HepG2 (cell line): ENCODE measurements around the gene WNT9A. TPM values are rescaled to one million over a fixed set of nuclear protein-coding genes. Genes with fewer than 3 reads are reported as not detected.

Source experiments
- ATAC-seq: fragments of 200-7000 bp; cut with Tn5 transposase; 3 replicates; pipeline ENCODE4 v1.9.1; 2020; ENCODE audit warnings: mild to moderate bottlenecking, moderate library complexity
- BruUV-seq: library from RNA; stranded (reverse); fragments of 400-500 nt; replicated peaks from 2 replicates; lab custom pipeline; 2021; lab: Mats Ljungman, UMichigan
- CTCF ChIA-PET: fragments of 300-600 bp; formaldehyde crosslinking; extraction: SDS; loops from one replicate; lab custom pipeline; 2021; ENCODE audit warnings: low total read pairs, inconsistent platforms, low intra/inter-chr PET ratio; lab: Yijun Ruan, JAX
- POLR2A ChIA-PET: fragments of 350-600 bp; sonication (Branson Sonifier 250); formaldehyde crosslinking; loops from one replicate; lab custom pipeline; 2020; ENCODE audit warnings: antibody characterized with exemption, inconsistent platforms; lab: Yijun Ruan, JAX
- DNase-seq: peaks from one replicate; pipeline ENCODE4 v3.0.0-alpha.2; 2015; ENCODE audit warnings: low spot score
- FAIRE-seq: peaks from 3 replicates; lab custom pipeline; 2011; peaks lifted over from hg19 to GRCh38; lab: Jason Lieb, UNC
- H2AFZ ChIP-seq: one replicate; pipeline ENCODE4 v1.6.1; 2011; ENCODE audit warnings: low read length, inconsistent platforms
- H3K27ac ChIP-seq: fragments of 300-600 bp; 3 replicates; pipeline ENCODE4 v1.8.0; 2011; ENCODE audit warnings: mixed run types, mild to moderate bottlenecking, mixed read lengths, low read length, inconsistent platforms; ENCODE audit not compliant: insufficient read depth; ENCODE audit errors: extremely low read length
- H3K27me3 ChIP-seq, 2 experiments: fragments of 200-600 bp in 1 of 2; 2 replicates in 1 of 2; 3 replicates in 1 of 2; pipeline versions ENCODE4 v1.6.0 to v1.8.0; 2011; ENCODE audit warnings: low read length in 2 of 2, mild to moderate bottlenecking in 2 of 2, moderate library complexity in 2 of 2, inconsistent platforms in 1 of 2; ENCODE audit not compliant: insufficient read depth in 2 of 2, control insufficient read depth in 1 of 2
- H3K36me3 ChIP-seq, 2 experiments: fragments of 200-600 bp in 1 of 2; replicated peaks in 1 of 2; 2 replicates in 1 of 2; 3 replicates in 1 of 2; pipeline versions ENCODE4 v1.5.1 to v1.8.0; 2011; ENCODE audit warnings: low read length in 2 of 2, inconsistent platforms in 1 of 2; ENCODE audit not compliant: insufficient read depth in 2 of 2, control insufficient read depth in 1 of 2
- H3K4me1 ChIP-seq: 2 replicates; pipeline ENCODE4 v1.5.1; 2012; ENCODE audit warnings: low read length, inconsistent platforms; ENCODE audit not compliant: insufficient read depth
- H3K4me2 ChIP-seq: 2 replicates; pipeline ENCODE4 v1.6.0; 2011; ENCODE audit warnings: low read depth, low read length, inconsistent platforms
- H3K4me3 ChIP-seq, 3 experiments: fragments of 200-600 bp in 1 of 3; sonication (generic), shearing (Covaris generic) in 1 of 3; replicated peaks in 1 of 3; 2 replicates each; pipeline ENCODE4 v1.5.1; 2011 to 2016; ENCODE audit warnings: low read length in 3 of 3, inconsistent platforms in 2 of 3, low read depth in 2 of 3, mild to moderate bottlenecking in 2 of 3, control low read depth in 1 of 3, mixed read lengths in 1 of 3; ENCODE audit not compliant: insufficient read depth in 1 of 3
- H3K79me2 ChIP-seq: one replicate; pipeline ENCODE4 v1.6.1; 2011; ENCODE audit warnings: low read length, inconsistent platforms; ENCODE audit not compliant: insufficient read depth
- H3K9ac ChIP-seq: 2 replicates; pipeline ENCODE4 v1.6.0; 2011; ENCODE audit warnings: mild to moderate bottlenecking, low read depth, low read length, inconsistent platforms; ENCODE audit not compliant: insufficient read depth
- H3K9me3 ChIP-seq: 2 replicates; pipeline ENCODE4 v1.5.1; 2012; ENCODE audit warnings: mild to moderate bottlenecking, low read length
- H4K20me1 ChIP-seq: 2 replicates; pipeline ENCODE4 v1.6.0; 2011; ENCODE audit warnings: inconsistent platforms, mild to moderate bottlenecking, low read length, moderate library complexity; ENCODE audit not compliant: insufficient read depth
- EEA1 ChIP-seq: sonication (generic); formaldehyde crosslinking; IDR thresholded peaks from 2 replicates; pipeline ENCODE4 v1.5.1; 2020; ENCODE audit warnings: mild to moderate bottlenecking, missing genetic modification reagents, borderline replicate concordance
- EHMT2 ChIP-seq: fragments of 200-600 bp; sonication (generic); IDR thresholded peaks from 2 replicates; pipeline ENCODE4 v1.7.0; 2017; ENCODE audit warnings: antibody characterized with exemption, low read depth, low read length, borderline replicate concordance
- NR2C2 ChIP-seq: sonication (generic); formaldehyde crosslinking; IDR thresholded peaks from 2 replicates; pipeline ENCODE4 v1.4.0; 2020; ENCODE audit warnings: missing genetic modification reagents, mild to moderate bottlenecking, moderate library complexity, borderline replicate concordance
- PHF5A ChIP-seq: IDR thresholded peaks from one replicate; pipeline ENCODE4 v1.6.1; 2018; ENCODE audit warnings: low read depth, missing genetic modification reagents; ENCODE audit not compliant: unreplicated experiment
- PITX1 ChIP-seq: sonication (generic); formaldehyde crosslinking; IDR thresholded peaks from 2 replicates; pipeline ENCODE4 v1.5.1; 2020; ENCODE audit warnings: mild to moderate bottlenecking, missing genetic modification reagents
- SOX5 ChIP-seq: IDR thresholded peaks from 2 replicates; pipeline ENCODE4 v1.6.1; 2016; ENCODE audit warnings: borderline replicate concordance
- ZNF225 ChIP-seq: sonication (generic); formaldehyde crosslinking; IDR thresholded peaks from 2 replicates; pipeline ENCODE4 v1.4.0; 2020; ENCODE audit warnings: mild to moderate bottlenecking, missing genetic modification reagents
- ZNF282 ChIP-seq: fragments of 450-650 bp; IDR thresholded peaks from 2 replicates; pipeline ENCODE4 v1.6.1; 2018; ENCODE audit not compliant: partially characterized antibody
- ZNF572 ChIP-seq: sonication (generic); formaldehyde crosslinking; IDR thresholded peaks from 2 replicates; pipeline ENCODE4 v1.5.1; 2020; ENCODE audit warnings: mild to moderate bottlenecking, missing genetic modification reagents
- ZNF709 ChIP-seq: sonication (generic); formaldehyde crosslinking; IDR thresholded peaks from 2 replicates; pipeline ENCODE4 v1.5.0; 2020; ENCODE audit warnings: mild to moderate bottlenecking, missing genetic modification reagents
- WGBS: methylation state at CpG from one replicate; pipeline ENCODE4 v1.1.6; 2017; ENCODE audit warnings: low lambda C conversion rate; 5-methylcytosine and 5-hydroxymethylcytosine counted together
- in situ Hi-C: cut with HindIII; loops from 2 replicates; pipeline ENCODE4 v1.10.0; 2017; ENCODE audit warnings: low pct_unique_long_range_greater_than_20kb; ENCODE audit not compliant: extremely low pct_ligation_motif_present
- intact Hi-C: fragments of 100-400 bp; cut with micrococcal nuclease; formaldehyde crosslinking; loops from one replicate; pipeline ENCODE4 v1.10.0; 2022; ENCODE audit not compliant: unreplicated experiment
- polyA plus RNA-seq, 8 experiments: library from polyadenylated mRNA; depleted of rRNA in 3 of 8; stranded (reverse) in 7 of 8; unstranded in 1 of 8; fragments of >200 nt; fragmentation: Illumina TruSeq in 4 of 8; extraction: Trizol in 4 of 8; gene quantifications; 2 replicates each; pipeline versions ENCODE4 v1.2.1 to v1.2.3, GENCODE V29; 2011 to 2016; ENCODE audit warnings: low read depth in 4 of 8, missing spikeins in 1 of 8, mixed read lengths in 1 of 8; ENCODE audit not compliant: insufficient read depth in 1 of 8
- total RNA-seq, 5 experiments: library from RNA; depleted of rRNA; stranded (reverse); fragments of >200 nt; fragmentation: Illumina TruSeq; extraction: Trizol; gene quantifications; 2 replicates each; pipeline ENCODE4 v1.2.3, GENCODE V29; 2016; ENCODE audit warnings: low read depth in 1 of 5
- TF ChIP-seq, protein P1 (sequence below): sonication (generic); formaldehyde crosslinking; IDR thresholded peaks from 2 replicates; pipeline ENCODE4 v1.5.1; 2020; ENCODE audit warnings: mild to moderate bottlenecking, moderate library complexity, missing genetic modification reagents
- TF ChIP-seq, protein P2 (sequence below): IDR thresholded peaks from 2 replicates; pipeline ENCODE4 v1.4.0; 2020; ENCODE audit warnings: mild to moderate bottlenecking, missing genetic modification reagents
- TF ChIP-seq, protein P3 (sequence below): sonication (generic); formaldehyde crosslinking; IDR thresholded peaks from 2 replicates; pipeline ENCODE4 v1.4.0; 2020; ENCODE audit warnings: missing genetic modification reagents
- TF ChIP-seq, protein P4 (sequence below): sonication (generic); formaldehyde crosslinking; IDR thresholded peaks from 2 replicates; pipeline ENCODE4 v1.4.0; 2020; ENCODE audit warnings: missing genetic modification reagents, mild to moderate bottlenecking, borderline replicate concordance

WNT9A gene
- total and polyA plus RNA-seq, 2 of the 13 experiments (the other 11 are each of a cell fraction or from before 2014, with no cell fraction given): 0.04 TPM; not detected in 1

DNA sequence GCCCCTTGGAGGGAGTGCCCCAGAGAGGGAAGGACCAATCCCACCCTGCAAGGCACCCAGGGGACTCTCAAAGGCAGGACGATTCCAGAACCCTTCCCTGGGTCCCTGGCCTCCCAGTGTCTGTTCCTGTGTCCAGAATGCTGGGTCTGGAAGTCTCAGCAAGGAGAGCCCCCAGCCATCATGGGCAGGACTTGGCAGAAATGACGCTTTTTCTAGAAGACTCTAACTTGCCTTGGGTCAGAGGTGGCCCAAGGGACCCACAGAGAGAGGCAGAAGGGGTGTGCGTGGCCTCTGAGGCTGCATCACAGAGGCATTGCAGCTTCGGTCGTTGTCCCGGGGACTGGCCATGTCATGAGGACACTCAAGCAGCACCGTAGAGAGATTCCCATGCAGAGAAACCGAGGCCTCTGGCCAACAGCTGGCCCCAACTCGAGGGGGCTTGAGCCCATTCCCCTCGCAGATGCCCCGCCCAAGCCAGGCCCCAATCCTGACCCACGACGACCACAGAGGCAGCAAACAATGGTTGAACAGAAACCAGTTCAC, 57.8 kb downstream of the WNT9A start:
- ATAC-seq (no peak), DNase-seq (no peak)
- POLR2A ChIA-PET: no interaction called here
- no peaks in the 10 kb centered on the region for H4K20me1 ChIP-seq
- TF ChIP-seq, protein P1, sequence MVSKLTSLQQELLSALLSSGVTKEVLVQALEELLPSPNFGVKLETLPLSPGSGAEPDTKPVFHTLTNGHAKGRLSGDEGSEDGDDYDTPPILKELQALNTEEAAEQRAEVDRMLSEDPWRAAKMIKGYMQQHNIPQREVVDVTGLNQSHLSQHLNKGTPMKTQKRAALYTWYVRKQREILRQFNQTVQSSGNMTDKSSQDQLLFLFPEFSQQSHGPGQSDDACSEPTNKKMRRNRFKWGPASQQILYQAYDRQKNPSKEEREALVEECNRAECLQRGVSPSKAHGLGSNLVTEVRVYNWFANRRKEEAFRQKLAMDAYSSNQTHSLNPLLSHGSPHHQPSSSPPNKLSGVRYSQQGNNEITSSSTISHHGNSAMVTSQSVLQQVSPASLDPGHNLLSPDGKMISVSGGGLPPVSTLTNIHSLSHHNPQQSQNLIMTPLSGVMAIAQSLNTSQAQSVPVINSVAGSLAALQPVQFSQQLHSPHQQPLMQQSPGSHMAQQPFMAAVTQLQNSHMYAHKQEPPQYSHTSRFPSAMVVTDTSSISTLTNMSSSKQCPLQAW (CRISPR knock-in tag): no peak
- TF ChIP-seq NR2C2: no peak
- TF ChIP-seq PITX1 (CRISPR knock-in tag): no peak
- no peak for TF ChIP-seq EHMT2
- no peak for TF ChIP-seq ZNF709 (CRISPR knock-in tag)
- TF ChIP-seq, protein P2, sequence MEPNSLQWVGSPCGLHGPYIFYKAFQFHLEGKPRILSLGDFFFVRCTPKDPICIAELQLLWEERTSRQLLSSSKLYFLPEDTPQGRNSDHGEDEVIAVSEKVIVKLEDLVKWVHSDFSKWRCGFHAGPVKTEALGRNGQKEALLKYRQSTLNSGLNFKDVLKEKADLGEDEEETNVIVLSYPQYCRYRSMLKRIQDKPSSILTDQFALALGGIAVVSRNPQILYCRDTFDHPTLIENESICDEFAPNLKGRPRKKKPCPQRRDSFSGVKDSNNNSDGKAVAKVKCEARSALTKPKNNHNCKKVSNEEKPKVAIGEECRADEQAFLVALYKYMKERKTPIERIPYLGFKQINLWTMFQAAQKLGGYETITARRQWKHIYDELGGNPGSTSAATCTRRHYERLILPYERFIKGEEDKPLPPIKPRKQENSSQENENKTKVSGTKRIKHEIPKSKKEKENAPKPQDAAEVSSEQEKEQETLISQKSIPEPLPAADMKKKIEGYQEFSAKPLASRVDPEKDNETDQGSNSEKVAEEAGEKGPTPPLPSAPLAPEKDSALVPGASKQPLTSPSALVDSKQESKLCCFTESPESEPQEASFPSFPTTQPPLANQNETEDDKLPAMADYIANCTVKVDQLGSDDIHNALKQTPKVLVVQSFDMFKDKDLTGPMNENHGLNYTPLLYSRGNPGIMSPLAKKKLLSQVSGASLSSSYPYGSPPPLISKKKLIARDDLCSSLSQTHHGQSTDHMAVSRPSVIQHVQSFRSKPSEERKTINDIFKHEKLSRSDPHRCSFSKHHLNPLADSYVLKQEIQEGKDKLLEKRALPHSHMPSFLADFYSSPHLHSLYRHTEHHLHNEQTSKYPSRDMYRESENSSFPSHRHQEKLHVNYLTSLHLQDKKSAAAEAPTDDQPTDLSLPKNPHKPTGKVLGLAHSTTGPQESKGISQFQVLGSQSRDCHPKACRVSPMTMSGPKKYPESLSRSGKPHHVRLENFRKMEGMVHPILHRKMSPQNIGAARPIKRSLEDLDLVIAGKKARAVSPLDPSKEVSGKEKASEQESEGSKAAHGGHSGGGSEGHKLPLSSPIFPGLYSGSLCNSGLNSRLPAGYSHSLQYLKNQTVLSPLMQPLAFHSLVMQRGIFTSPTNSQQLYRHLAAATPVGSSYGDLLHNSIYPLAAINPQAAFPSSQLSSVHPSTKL (CRISPR knock-in tag): no peak
- TF ChIP-seq EEA1 (CRISPR knock-in tag): no peak
- no peak for TF ChIP-seq ZNF282
- TF ChIP-seq, protein P3, sequence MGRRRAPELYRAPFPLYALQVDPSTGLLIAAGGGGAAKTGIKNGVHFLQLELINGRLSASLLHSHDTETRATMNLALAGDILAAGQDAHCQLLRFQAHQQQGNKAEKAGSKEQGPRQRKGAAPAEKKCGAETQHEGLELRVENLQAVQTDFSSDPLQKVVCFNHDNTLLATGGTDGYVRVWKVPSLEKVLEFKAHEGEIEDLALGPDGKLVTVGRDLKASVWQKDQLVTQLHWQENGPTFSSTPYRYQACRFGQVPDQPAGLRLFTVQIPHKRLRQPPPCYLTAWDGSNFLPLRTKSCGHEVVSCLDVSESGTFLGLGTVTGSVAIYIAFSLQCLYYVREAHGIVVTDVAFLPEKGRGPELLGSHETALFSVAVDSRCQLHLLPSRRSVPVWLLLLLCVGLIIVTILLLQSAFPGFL (CRISPR knock-in tag): no peak
- no peak for TF ChIP-seq ZNF225
- no peak for TF ChIP-seq ZNF572 (CRISPR knock-in tag)
- no peak for TF ChIP-seq PHF5A
- TF ChIP-seq, protein P4, sequence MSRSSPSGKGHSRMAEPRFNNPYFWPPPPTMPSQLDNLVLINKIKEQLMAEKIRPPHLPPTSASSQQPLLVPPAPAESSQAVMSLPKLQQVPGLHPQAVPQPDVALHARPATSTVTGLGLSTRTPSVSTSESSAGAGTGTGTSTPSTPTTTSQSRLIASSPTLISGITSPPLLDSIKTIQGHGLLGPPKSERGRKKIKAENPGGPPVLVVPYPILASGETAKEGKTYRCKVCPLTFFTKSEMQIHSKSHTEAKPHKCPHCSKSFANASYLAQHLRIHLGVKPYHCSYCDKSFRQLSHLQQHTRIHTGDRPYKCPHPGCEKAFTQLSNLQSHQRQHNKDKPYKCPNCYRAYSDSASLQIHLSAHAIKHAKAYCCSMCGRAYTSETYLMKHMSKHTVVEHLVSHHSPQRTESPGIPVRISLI: no peak
- no peak for TF ChIP-seq SOX5 (CRISPR knock-in tag)
- TF ChIP-seq, all 625 proteins: peak for 0
- FAIRE-seq: no peak
- H3K9ac ChIP-seq: no peak overlapping the region
- CTCF ChIA-PET: no interaction called here
- in situ Hi-C loops (no loop called here), intact Hi-C loops (no loop called here)
- 0% methylated on average over 3 of the region's 13 CpGs for WGBS
- no peaks in the 10 kb centered on the region for H3K9me3 ChIP-seq
- no peak overlapping the region for H2AFZ ChIP-seq
- no peak overlapping the region for H3K4me3 ChIP-seq
- no TSS peak for BruUV-seq
- H3K27ac ChIP-seq: no peak overlapping the region
- H3K36me3 ChIP-seq: no peaks in the 10 kb centered on the region
- no peaks in the 10 kb centered on the region for H3K79me2 ChIP-seq
- no peak overlapping the region for H3K4me2 ChIP-seq
- H3K27me3 ChIP-seq: peaks cover 5 to 43% of the 10 kb centered on the region in 2 experiments
- H3K4me1 ChIP-seq: peaks cover under 1% of the 10 kb centered on the region; the same call in 1 of the 2 replicates
